Caco-2 (cell line): ENCODE measurements around the gene ST3GAL5. TPM values are rescaled to one million over a fixed set of nuclear protein-coding genes. Genes with fewer than 3 reads are reported as not detected.

Experiments used
- BruUV-seq: library from RNA; stranded (reverse); fragments of 400-500 nt; replicated peaks from 2 replicates; lab custom pipeline; 2021; lab: Mats Ljungman, UMichigan
- CTCF ChIA-PET: fragments of 300-600 bp; sonication (Branson Sonifier 250); formaldehyde crosslinking; loops from one replicate; lab custom pipeline; 2022; ENCODE audit warnings: antibody characterized with exemption; lab: Charles Lee
- POLR2A ChIA-PET: fragments of 300-600 bp; sonication (Branson Sonifier 250); formaldehyde crosslinking; loops from one replicate; lab custom pipeline; 2022; ENCODE audit warnings: antibody characterized with exemption; lab: Charles Lee
- DNase-seq, 2 experiments: peaks; one replicate each; pipeline versions ENCODE4 v3.0.0 to v3.0.0-alpha.2; 2020 to 2022
- H3K27me3 ChIP-seq: replicated peaks from 2 replicates; pipeline ENCODE4 v1.6.0; 2011; ENCODE audit warnings: low read length; ENCODE audit not compliant: control insufficient read depth, insufficient read depth
- H3K36me3 ChIP-seq: 2 replicates; pipeline ENCODE4 v1.5.1; 2011; ENCODE audit warnings: low read length; ENCODE audit not compliant: control insufficient read depth, insufficient read depth
- H3K4me1 ChIP-seq: fragments of 250-450 bp; sonication (Bioruptor Pico); 2 replicates; pipeline ENCODE4 v1.5.1; 2020; ENCODE audit warnings: mild to moderate bottlenecking
- H3K4me3 ChIP-seq: 2 replicates; pipeline ENCODE4 v1.5.1; 2011; ENCODE audit warnings: low read depth, mild to moderate bottlenecking, control low read depth, low read length
- H3K9me3 ChIP-seq: fragments of 250-450 bp; sonication (Bioruptor Pico); 2 replicates; pipeline ENCODE4 v1.5.1; 2020; ENCODE audit warnings: mild to moderate bottlenecking, moderate library complexity
- H3K27ac Mint-ChIP-seq: one replicate; pipeline ENCODE4 v1.8.0; 2022; ENCODE audit warnings: mixed read lengths; ENCODE audit not compliant: unreplicated experiment
- H3K27me3 Mint-ChIP-seq: one replicate; pipeline ENCODE4 v1.8.0; 2022; ENCODE audit warnings: mixed read lengths; ENCODE audit not compliant: insufficient read depth, unreplicated experiment
- H3K36me3 Mint-ChIP-seq: one replicate; pipeline ENCODE4 v1.8.0; 2022; ENCODE audit warnings: mild to moderate bottlenecking, mixed read lengths; ENCODE audit not compliant: insufficient read depth, unreplicated experiment
- H3K4me1 Mint-ChIP-seq: one replicate; pipeline ENCODE4 v1.8.0; 2022; ENCODE audit warnings: low read depth, mixed read lengths; ENCODE audit not compliant: unreplicated experiment
- H3K4me3 Mint-ChIP-seq: one replicate; pipeline ENCODE4 v1.8.0; 2022; ENCODE audit warnings: mild to moderate bottlenecking, moderate library complexity, mixed read lengths; ENCODE audit not compliant: unreplicated experiment
- H3K9me3 Mint-ChIP-seq: one replicate; pipeline ENCODE4 v1.8.0; 2022; ENCODE audit warnings: mixed read lengths; ENCODE audit not compliant: unreplicated experiment
- intact Hi-C: fragments of 100-400 bp; cut with micrococcal nuclease; formaldehyde crosslinking; loops from one replicate; pipeline ENCODE4 v1.10.0; 2022; ENCODE audit not compliant: unreplicated experiment
- total RNA-seq: library from RNA; stranded (reverse); gene quantifications from 2 replicates; pipeline ENCODE4 v1.2.3, GENCODE V29; 2022
- TF ChIP-seq, protein P1 (sequence below), 2 experiments: fragments of 200-600 bp in 1 of 2; IDR thresholded peaks; 1 replicate in 1 of 2; 2 replicates in 1 of 2; pipeline versions ENCODE4 v1.5.1 to v1.8.0; 2011 to 2022; ENCODE audit warnings: antibody characterized with exemption in 1 of 2, control low read depth in 1 of 2, inconsistent platforms in 1 of 2, low read depth in 1 of 2, low read length in 1 of 2, mild to moderate bottlenecking in 1 of 2, moderate library complexity in 1 of 2; ENCODE audit not compliant: insufficient read depth in 1 of 2, severe bottlenecking in 1 of 2, unreplicated experiment in 1 of 2

ST3GAL5 gene
- total RNA-seq, 1 experiment from 2014 or later, result 3.4 TPM

- H3K27me3 ChIP-seq, result no peaks in the 10 kb centered on the region
- H3K4me3 Mint-ChIP-seq, result no peak overlapping the region
- no peaks in the 10 kb centered on the region for H3K9me3 ChIP-seq
- ChIA-PET POLR2A (no interaction called here), CTCF (no interaction called here)
- H3K9me3 Mint-ChIP-seq, result no peaks in the 10 kb centered on the region
- no peaks in the 10 kb centered on the region for H3K36me3 ChIP-seq
- no TSS peak for BruUV-seq
- intact Hi-C loops, result no loop called here
- no peaks in the 10 kb centered on the region for H3K4me1 ChIP-seq
- H3K27me3 Mint-ChIP-seq, result peaks cover 22% of the 10 kb centered on the region
- TF ChIP-seq, protein P1, sequence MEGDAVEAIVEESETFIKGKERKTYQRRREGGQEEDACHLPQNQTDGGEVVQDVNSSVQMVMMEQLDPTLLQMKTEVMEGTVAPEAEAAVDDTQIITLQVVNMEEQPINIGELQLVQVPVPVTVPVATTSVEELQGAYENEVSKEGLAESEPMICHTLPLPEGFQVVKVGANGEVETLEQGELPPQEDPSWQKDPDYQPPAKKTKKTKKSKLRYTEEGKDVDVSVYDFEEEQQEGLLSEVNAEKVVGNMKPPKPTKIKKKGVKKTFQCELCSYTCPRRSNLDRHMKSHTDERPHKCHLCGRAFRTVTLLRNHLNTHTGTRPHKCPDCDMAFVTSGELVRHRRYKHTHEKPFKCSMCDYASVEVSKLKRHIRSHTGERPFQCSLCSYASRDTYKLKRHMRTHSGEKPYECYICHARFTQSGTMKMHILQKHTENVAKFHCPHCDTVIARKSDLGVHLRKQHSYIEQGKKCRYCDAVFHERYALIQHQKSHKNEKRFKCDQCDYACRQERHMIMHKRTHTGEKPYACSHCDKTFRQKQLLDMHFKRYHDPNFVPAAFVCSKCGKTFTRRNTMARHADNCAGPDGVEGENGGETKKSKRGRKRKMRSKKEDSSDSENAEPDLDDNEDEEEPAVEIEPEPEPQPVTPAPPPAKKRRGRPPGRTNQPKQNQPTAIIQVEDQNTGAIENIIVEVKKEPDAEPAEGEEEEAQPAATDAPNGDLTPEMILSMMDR (IDR thresholded peaks at IDR 0.05; ENCODE audit: insufficient read depth in 1 of 2, low read depth in 1 of 2, low read length in 1 of 2, severe bottlenecking in 1 of 2, unreplicated experiment in 1 of 2), result no peak
- H3K4me3 ChIP-seq, result no peak overlapping the region
- H3K27ac Mint-ChIP-seq, result no peak overlapping the region
- peaks cover 3% of the 10 kb centered on the region for H3K4me1 Mint-ChIP-seq
- DNase-seq, result no peak
- H3K36me3 Mint-ChIP-seq, result no peaks in the 10 kb centered on the region
Observed at GRCh38 chr2:85787981-85788340, 100.8 kb downstream of the ST3GAL5 start.

DNA sequence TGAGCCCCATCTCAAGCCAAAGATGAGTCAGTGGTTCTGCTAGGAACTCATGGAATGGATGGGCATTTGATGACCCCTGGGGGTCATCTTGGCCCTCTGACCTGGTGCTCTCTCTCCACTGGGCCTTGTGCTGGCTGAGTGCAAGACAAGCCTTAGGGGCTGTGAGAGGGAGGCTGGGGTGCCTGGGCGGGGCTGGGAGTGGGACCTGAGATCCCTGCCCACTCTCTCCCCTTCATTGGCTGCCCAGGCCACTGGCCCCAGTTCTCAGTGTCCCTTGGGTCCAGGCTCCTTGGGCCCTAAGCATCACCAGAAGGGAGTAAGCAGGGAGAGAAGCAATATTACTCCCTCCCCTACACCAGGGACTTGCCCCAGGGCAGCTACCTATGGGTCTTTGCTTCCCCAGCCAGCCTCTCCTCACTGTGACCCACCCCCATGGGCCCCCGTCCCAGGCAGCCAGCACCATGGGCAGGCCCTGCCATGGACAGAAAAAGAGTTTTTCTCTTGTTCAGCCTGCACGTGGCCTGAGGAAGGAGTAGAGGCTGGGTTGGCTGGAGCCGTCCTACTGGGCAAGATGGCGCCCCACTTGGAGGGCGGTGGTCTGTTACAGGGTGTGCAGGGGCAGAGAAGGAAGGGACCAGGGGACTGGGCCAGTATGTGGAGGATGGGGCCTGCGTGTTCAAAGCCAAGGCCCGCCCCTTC lies 101.4 kb downstream of the ST3GAL5 start:
- Histone ChIP-seq H3K4me1 (no peaks in the 10 kb centered on the region), H3K9me3 (no peaks in the 10 kb centered on the region), H3K4me3 (no peak overlapping the region), H3K36me3 (no peaks in the 10 kb centered on the region), H3K27me3 (no peaks in the 10 kb centered on the region)
- Mint-ChIP-seq H3K36me3 (no peaks in the 10 kb centered on the region), H3K27ac (no peak overlapping the region), H3K27me3 (peaks cover 17% of the 10 kb centered on the region), H3K4me3 (no peak overlapping the region), H3K4me1 (no peaks in the 10 kb centered on the region), H3K9me3 (no peaks in the 10 kb centered on the region)
- no peak for DNase-seq
- intact Hi-C loops, result no loop called here
- CTCF ChIA-PET, result no interaction called here
- POLR2A ChIA-PET, result no interaction called here
- TF ChIP-seq, protein P1 (IDR thresholded peaks at IDR 0.05; ENCODE audit: insufficient read depth in 1 of 2, low read depth in 1 of 2, low read length in 1 of 2, severe bottlenecking in 1 of 2, unreplicated experiment in 1 of 2), result no peak
- BruUV-seq, result no TSS peak

Other genes starting within 250 kb of the ST3GAL5 start
- gene SFTPB, start 220.8 kb downstream of the ST3GAL5 start, total RNA-seq, result not detected in 2 replicates
- gene GNLY, start 194.6 kb downstream of the ST3GAL5 start, total RNA-seq, result not detected in 2 replicates
- not detected in 2 replicates for gene ATOH8, start 135.0 kb downstream of the ST3GAL5 start, total RNA-seq
- 73.8 and 79.5 TPM in 2 replicates for gene POLR1A, start 216.9 kb upstream of the ST3GAL5 start, total RNA-seq
- gene PTCD3, start 217.2 kb upstream of the ST3GAL5 start, total RNA-seq, result 278 and 282 TPM in 2 replicates